H1 (cell line): Measurements from ENCODE around the gene SLC2A2. TPM values are rescaled to one million over a fixed set of nuclear protein-coding genes. Genes with fewer than 3 reads are reported as not detected.

ENCODE experiments used
- FOSL1 ChIP-seq: IDR thresholded peaks from 2 replicates; pipeline ENCODE4 v1.6.1; 2011; ENCODE audit warnings: mild to moderate bottlenecking, low read depth, low read length, moderate library complexity; ENCODE audit not compliant: insufficient read depth
- NANOG ChIP-seq: IDR thresholded peaks from 2 replicates; pipeline ENCODE4 v1.6.1; 2011; ENCODE audit warnings: low read length, low read depth, mild to moderate bottlenecking, inconsistent platforms; ENCODE audit not compliant: insufficient read depth, poor library complexity, severe bottlenecking
- SRF ChIP-seq: IDR thresholded peaks from 2 replicates; pipeline ENCODE4 v1.6.1; 2011; ENCODE audit warnings: mild to moderate bottlenecking, low read depth, low read length, moderate library complexity
- polyA plus RNA-seq, 7 experiments: library from polyadenylated mRNA; depleted of rRNA in 3 of 7; stranded (reverse) in 5 of 7; unstranded in 2 of 7; fragments of >200 nt in 5 of 7; fragments of 200-250 nt in 2 of 7; gene quantifications; 1 replicate in 5 of 7; 2 replicates in 1 of 7; 4 replicates in 1 of 7; pipeline versions ENCODE4 v1.2.1 to v1.2.3, GENCODE V29; 2011 to 2013; ENCODE audit warnings: missing spikeins in 2 of 7, mixed read lengths in 2 of 7
- total RNA-seq: library from RNA; stranded (reverse); fragmentation: NEBNext Ultra II Directional; extraction: Animal tissue kit (Norgen Biotek cat#: 25700); gene quantifications from 2 replicates; pipeline ENCODE4 v1.2.1, GENCODE V29; 2021

The SLC2A2 gene
- total and polyA plus RNA-seq, 2 of the 8 experiments (the other 6 are each of a cell fraction or from before 2014, with no cell fraction given): not detected

- no peak for TF ChIP-seq FOSL1
- no peak for TF ChIP-seq NANOG
- no peak for TF ChIP-seq SRF
Measured at GRCh38 chr3:170959457-170959856, 67.1 kb downstream of the SLC2A2 start (continued).
